Measurements from ENCODE around the gene CAND1.

CAND1 gene

DNA sequence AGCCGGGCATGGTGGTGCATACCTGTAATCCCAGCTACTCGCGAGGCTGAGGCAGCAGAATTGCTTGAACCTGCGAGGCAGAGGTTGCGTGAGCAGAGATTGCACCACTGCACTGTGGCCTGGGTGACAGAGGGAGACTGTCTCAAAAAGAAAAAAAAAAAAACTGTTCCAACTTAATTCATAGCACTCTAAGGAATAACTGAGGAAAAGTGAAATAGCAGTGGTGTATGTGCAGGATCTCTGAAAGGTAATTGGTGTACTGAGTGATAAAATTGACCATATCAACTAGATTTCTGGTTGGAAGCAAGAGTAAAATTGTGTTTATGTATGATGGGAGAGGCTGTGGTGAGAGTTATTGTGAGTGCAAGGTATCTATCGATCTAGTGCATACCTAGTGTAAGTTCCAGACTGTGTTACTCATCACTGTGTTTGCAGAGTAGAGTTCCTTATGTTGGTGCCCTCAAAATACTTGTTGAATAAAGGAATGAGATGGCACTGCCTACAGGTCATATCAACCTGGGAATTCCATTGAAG lies 6.3 kb downstream of the CAND1 start:
- in situ Hi-C loops (cut with HindIII; ENCODE audit: low sequenced_read_pairs) = loop anchor here (10.0 kb wide), 1 partner anchor 201 kb away; no protein-coding TSS in a partner anchor

DNA sequence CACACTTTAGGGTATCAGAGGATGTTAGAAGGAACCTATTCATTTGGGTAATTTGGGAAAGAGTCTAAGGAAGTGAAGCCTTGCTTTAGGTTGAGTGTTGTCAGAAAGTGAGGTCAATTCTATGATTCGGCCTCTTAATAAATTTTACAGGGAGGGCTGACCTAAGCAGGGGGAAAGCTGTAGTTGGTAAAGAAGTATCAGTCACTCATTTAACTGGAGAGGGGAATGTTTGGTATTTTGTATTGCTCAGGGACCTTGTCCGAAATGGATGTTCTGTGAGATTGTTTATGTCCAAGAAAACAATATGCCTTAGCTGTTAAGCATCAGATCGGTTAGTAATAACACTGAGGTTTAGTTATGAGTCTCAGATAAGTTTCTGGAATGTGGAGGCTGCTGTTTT lies 7.3 kb downstream of the CAND1 start:
- in situ Hi-C loops (cut with HindIII; ENCODE audit: low sequenced_read_pairs) = loop anchor here (10.0 kb wide), 1 partner anchor 202 kb away; no protein-coding TSS in a partner anchor
- no peak for DNase-seq (ENCODE audit: low read depth)
- TF ChIP-seq CTCF (IDR thresholded peaks at IDR 0.05; ENCODE audit: low read depth, low read length, missing control alignments) = no peak
- no peak overlapping the region for H3K4me3 ChIP-seq (ENCODE audit: low read depth, low read length)

More for the DNA sequence above, 6.3 kb downstream of the CAND1 start:
- DNase-seq (ENCODE audit: low read depth) = no peak
- TF ChIP-seq CTCF (IDR thresholded peaks at IDR 0.05; ENCODE audit: low read depth, low read length, missing control alignments) = no peak
- H3K4me3 ChIP-seq (ENCODE audit: low read depth, low read length) = no peak overlapping the region

- in situ Hi-C loops (cut with HindIII; ENCODE audit: low sequenced_read_pairs) = loop anchor here (10.0 kb wide), 1 partner anchor 205 kb away; no protein-coding TSS in a partner anchor
- DNase-seq (ENCODE audit: low read depth) = no peak
- H3K4me3 ChIP-seq (ENCODE audit: low read depth, low read length) = no peak overlapping the region
- TF ChIP-seq CTCF (IDR thresholded peaks at IDR 0.05; ENCODE audit: low read depth, low read length, missing control alignments) = no peak
These were observed 10.5 kb downstream of the CAND1 start for GRCh38 chr12:67279637-67280036.

- TF ChIP-seq CTCF (IDR thresholded peaks at IDR 0.05; ENCODE audit: low read depth, low read length, missing control alignments) = no peak
- no peak overlapping the region for H3K4me3 ChIP-seq (ENCODE audit: low read depth, low read length)
- in situ Hi-C loops (cut with HindIII; ENCODE audit: low sequenced_read_pairs) = no loop called here
- no peak for DNase-seq (ENCODE audit: low read depth)
These were observed 10.9 kb downstream of the CAND1 start for GRCh38 chr12:67280088-67280487.

DNA sequence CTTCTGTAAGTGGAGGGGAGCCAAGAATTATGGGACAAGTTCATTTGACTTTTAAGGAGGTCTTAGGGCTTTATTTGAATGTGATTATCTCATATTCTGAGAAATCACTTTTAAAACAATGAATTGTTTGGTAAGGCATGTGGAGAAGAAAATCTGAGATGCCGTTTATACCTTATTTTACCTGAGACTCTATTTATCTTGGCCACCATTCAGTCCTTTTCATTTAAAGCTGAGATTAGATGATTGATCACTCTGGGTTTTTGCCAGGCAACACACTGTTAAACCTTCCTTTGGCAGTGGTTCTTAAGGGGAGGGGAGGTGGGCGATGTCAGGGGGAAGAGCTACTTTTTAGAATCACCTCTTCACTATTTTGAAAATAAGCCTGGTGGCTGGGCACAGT lies 11.4 kb downstream of the CAND1 start:
- H3K4me3 ChIP-seq (ENCODE audit: low read depth, low read length) = no peak overlapping the region
- in situ Hi-C loops (cut with HindIII; ENCODE audit: low sequenced_read_pairs) = no loop called here
- no peak for DNase-seq (ENCODE audit: low read depth)
- no peak for TF ChIP-seq CTCF (IDR thresholded peaks at IDR 0.05; ENCODE audit: low read depth, low read length, missing control alignments)

- TF ChIP-seq CTCF (IDR thresholded peaks at IDR 0.05; ENCODE audit: low read depth, low read length, missing control alignments) = no peak
- no peak for DNase-seq (ENCODE audit: low read depth)
- no peak overlapping the region for H3K4me3 ChIP-seq (ENCODE audit: low read depth, low read length)
- in situ Hi-C loops (cut with HindIII; ENCODE audit: low sequenced_read_pairs) = no loop called here
These were observed 15.4 kb downstream of the CAND1 start for GRCh38 chr12:67284561-67284960.
